Measurements from ENCODE around the gene PCNX4.

PCNX4 gene

DNA sequence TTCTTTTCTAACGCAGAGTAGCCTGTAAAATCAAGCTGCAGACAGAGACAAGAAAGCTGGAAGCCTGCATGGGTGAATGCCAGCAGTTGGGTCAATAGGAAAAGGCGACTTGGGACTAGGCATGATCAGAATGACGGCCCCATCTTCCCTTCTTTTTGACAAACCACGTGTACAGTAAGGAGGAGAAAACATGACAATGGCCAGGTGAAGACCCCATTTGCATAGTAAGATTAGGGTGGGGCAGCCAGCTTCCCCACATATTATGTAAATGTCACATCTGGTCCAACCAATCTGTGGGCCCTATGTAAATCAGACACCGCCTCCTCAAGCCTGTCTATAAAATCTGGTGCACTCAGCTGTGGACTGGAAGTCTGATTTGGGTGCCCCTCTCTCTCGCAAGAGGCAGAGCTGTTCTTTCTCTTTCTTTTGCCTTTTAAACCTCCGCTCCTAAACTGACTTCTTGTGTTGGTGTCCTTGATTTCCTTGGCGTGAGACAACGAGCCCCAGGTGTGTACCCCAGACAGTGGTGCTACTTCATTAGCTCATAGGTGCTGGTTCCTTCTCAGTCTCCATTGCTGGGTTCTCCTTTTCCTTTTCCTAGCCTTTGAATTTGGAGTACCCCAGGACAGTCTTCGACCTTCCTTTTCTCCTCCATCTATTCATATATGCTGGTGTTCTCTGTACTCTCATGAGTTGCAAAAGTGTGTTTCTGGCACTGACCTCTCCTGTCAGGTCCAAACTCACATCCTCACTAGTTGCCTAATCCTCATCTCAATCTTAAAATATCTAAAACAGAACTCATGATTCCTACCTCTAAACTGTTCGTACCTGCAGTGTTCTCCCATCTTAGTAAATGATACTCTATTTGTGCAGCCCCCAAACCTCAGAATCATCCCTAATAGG is 82.9 kb downstream of the PCNX4 start:
- DNase-seq (ENCODE audit: low read depth, low spot score), result no peak

DNA sequence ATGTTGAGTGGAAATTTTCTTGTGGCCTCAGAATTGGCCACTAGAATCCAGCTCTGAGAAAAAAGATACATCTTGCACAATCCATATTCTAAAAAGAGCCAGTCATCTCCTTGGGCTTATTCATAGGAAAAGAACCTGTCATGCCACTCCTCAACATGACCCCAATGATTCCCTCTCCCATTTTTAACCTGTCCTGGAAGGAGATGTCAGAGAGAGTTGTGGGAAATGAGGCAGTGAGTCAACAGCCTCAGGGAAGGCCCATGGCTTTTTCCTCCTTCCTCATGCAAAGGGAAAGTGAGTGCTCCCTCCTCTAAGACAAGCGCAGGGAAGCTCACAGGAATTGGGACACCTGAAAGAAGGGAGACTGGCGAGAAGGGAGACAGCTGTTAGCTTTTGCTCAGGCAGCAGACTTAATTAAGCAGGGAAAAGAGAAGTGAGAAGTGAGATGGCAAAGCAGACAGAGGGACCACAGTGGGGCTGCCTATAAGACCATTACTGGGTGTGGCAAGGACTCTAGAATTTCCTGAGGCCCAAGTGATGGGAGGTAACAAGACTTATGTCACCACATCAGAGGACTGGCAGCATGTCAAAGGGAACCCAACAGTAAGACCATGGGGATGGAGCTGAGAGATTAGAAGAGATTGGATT is 83.7 kb downstream of the PCNX4 start:
- no peak for DNase-seq (ENCODE audit: low read depth, low spot score)

DNA sequence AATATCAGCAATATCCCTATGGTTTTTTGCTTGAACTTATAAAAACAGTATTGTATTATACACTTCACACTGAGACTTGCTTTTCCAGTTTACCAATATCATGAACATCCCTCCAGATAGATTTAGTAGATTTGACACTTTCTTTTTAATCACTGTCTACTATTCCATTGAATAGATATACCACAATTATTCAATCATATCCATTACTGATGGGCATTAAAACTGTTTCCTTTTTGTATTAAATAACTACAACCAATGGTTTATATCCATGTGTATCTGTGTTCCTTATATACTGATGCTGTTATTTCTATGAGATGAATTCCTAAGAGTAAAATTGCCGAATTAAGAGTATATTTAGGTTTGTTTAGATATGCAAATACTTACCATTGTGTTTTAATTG is 86.4 kb downstream of the PCNX4 start:
- DNase-seq (ENCODE audit: low read depth, low spot score), result no peak

DNA sequence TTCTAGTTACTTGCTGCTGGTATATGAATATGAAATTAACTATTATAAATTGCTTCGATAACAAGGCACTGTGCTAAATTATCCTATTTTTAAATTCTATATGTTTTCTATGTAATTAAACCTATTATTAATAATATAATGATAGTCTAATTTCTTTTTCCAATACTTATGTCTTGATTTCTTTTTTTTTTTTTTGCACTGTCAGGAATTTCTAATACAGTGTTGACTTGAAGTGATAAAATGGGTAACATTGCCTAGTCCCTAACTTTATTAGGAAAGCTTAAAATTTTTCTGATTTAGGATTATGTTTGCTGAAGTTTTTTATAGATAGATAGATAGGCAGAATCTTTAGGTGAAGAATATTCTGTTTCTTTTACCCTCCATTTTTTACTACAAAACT is 87.1 kb downstream of the PCNX4 start:
- no peak for DNase-seq (ENCODE audit: low read depth, low spot score)

DNA sequence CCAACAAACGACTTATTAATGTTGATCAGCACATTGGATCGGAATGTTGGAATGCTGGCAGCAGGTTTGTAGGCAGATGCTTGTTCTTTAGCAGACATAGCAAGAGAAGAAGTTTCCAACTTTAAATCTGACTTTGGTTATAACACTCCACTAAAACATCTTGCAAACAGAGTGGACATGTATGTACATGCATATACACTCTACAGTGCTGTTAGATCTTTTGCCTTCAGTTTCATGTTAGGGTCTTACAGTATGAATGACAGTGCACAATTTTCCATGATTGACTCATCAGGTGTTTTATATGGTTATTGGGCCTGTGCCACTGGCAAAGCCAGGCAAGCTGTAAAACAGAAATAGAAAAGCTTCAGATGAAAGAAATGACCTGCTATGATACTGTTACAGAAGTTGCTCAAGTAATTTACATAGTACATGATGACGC is 87.7 kb downstream of the PCNX4 start:
- DNase-seq (ENCODE audit: low read depth, low spot score), result no peak

DNA sequence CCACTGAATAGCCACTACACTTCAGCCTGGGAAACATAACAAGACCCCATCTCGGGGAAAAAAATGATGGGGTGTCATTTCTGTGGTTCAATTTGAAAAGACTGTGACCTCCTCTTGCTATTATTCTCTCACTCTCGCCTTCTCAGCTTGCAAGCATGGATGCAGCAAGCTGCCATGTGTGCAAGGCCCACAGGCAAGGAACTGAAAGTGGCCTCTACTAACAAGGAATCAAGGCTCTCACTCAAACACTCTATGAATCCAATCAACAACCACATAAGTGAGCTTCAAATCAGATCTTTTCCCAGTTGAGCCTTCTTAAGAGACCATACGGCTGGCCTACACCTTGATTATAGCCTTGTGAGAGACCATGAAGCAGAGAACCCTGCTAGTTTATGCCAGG is 91.4 kb downstream of the PCNX4 start:
- no peak for DNase-seq (ENCODE audit: low read depth, low spot score)

DNA sequence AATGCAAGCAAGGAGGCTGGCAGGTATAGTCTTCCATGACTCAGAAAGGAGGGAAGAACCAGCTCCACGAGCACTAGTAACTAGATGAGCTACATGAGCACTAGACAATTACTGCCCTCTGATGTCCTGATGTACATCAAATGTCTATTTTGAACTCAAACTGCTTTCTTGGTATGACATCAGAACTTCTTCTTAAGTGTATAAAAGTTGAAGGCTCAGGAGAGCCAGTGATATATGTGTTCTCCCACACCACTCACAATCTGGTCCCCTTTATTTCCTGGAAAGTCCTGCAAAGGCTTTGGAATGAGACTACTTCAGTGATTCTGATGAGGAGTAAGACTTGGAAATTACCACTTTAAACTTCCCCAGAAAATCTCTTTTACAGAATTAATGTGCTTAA is 92.0 kb downstream of the PCNX4 start:
- DNase-seq (ENCODE audit: low read depth, low spot score), result no peak

DNA sequence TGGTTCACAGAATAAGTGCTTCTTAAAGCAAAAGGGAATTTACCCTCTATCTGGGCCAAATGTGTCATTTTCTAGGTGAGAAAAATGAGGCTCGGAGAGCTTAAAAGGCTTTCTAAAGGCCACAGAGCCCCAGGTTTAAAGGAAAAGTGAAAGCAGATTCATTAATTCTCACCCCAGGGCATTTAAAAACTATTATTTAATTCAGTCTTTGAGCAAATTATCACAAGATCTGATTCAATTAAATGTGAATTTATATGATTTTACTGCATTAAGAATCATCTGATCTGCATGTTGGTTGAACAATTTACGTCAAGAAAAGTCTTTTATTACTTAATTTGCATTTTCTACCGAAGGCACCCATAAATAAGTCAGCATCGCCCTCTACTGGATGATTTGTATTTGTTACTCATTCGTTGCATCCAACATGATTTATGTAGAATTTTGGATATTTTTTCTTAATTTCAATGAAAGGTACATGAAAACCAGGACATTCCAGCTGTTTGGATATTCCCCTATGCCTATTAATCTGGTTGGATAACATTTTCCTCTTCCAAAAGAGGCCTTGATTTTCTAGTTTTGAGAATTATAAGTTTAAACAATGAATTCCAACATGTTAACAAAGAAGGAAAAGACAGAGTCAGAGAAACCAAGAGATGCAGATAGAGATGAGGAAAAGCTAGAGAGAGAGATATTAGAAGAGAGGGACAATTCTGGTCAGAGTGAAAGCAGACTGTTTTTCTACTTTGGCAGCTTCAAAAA is 92.6 kb downstream of the PCNX4 start:
- DNase-seq (ENCODE audit: low read depth, low spot score), result no peak

DNA sequence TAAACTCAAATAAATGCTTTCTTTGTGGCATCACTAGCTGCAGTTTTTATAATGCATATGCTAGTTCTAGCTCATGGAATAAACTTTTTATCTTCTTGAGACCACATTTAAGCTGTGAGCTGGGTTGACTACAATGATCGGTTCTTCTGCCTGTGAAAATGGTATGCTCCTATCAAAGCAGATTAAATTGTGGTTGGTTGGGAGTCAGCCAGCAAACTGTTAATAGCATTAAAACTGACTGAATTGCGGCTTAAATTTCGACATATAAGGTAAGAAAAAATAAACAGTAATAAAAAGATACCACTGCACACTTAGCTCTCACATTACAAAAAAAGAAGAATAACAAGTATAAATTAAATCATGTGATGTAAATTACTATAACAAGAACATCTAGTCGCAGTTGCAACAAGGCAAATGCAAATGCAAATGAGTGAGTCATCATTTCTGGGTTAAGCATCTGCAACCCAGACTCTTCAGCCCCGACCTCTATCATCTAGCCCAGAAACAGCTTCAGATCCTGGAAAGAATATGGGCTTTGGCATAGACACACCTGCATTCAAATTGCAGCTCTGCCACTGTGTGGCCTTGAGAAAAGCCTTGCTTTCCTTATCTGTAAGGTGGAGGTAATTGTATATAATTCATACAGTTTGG is 93.3 kb downstream of the PCNX4 start:
- DNase-seq (ENCODE audit: low read depth, low spot score), result no peak

DNA sequence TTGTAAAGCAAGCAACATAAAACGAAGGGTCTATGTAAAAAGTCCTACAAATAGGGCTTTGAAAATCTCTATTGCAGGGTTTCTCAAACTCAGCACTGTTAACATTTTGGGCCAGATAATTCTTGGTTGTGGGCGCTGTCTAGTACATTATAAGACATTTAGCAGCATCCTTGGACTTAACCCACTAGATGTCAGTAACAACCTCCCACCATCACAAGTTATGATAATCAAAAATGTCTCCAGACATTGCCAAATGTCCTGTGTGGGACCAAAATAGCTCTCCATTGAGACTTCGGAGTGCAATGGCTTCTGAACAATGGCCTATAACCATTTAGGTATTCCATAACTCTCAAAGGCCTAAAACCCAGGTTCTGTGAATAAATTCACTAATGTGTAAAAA is 96.4 kb downstream of the PCNX4 start:
- DNase-seq (ENCODE audit: low read depth, low spot score), result no peak

DNA sequence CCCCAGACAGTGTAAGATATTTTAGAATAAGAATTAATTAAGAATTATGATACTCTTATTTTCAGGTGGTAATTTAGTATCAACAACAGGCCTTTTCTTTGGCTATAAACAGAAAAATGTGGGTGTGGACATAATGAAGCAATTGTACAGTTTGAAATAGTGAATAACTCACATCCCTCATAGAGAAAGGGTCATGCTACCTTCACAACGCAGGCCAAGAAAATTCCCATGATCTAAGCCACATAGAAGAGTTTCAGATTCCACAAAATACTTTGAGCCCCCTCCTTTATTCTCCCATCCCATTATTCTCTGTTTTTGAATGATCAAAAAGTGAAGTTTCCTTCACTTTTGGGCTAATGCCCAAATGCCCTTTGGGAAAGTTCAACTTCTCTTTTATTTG is 97.0 kb downstream of the PCNX4 start:
- DNase-seq (ENCODE audit: low read depth, low spot score), result no peak

DNA sequence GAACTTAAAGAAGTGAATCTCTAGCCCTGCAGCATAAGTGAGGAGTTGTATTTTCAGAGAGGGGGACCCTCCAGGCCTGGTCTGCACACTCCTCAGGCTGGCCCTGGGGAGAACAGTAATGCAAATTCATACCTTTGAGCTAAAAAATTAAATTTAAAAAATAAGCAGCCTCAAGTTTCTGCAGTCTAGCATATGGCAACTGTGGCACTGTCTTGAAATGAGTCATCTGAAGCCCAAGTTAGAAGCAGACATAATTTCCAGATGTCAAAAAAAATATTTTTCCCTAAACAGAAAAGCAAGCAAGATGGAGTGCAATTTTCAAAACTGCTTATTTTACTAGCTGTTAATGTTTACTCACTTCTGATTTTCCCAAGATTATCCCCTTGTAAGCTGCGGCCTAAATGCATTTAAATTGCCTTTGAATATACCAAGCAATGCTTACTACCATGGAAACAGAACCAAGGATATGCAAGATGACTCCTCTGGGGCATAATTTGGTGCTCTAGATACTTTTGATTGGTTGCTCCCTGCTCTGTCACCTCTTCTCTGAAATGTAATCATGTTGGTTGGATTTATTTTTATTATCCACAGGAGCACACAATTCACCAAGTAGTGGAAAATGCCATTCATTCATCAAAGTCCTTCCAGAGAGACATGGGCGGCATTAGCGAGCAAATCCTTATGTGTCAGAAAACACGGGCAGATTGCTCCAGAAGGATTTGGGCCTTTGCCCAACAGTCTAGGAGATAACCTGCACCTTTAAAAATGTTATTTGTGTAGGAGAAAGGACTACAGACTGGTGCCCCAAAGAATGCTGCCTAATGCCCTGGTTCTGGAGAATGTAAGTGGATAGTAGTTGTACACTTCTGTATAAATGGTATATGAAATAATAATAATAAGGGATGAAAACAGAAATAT is 98.5 kb downstream of the PCNX4 start:
- no peak for DNase-seq (ENCODE audit: low read depth, low spot score)

DNA sequence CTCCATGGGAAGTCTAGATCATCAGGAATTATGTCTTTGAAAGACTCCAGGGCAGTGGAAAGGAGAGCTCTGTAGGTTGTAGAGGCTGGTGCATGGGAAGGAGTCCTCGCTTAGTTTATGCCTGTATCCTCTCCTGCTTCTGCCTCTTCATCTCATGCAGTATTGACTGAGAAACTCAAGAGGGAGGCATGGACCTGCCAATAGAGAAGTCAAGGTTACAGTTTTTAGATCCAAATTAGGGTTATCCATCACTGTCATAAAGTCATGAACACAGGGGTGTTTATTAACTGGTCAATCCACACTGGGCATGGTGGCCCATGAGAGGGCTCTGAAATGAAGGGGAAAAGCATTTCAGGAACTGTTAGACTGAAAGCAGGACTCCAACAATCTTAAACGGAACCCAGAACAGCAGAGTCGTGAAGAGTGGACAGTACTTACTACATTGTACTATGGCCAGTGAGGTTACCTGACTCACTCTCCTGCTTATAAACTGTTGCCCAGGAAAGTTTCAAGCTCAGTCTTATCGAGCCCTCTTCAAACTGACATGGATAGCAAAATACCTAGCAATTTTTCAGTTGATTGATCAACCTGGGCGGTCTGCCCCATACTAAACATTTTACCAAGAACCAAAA is 103.6 kb downstream of the PCNX4 start:
- DNase-seq (ENCODE audit: low read depth, low spot score), result no peak

DNA sequence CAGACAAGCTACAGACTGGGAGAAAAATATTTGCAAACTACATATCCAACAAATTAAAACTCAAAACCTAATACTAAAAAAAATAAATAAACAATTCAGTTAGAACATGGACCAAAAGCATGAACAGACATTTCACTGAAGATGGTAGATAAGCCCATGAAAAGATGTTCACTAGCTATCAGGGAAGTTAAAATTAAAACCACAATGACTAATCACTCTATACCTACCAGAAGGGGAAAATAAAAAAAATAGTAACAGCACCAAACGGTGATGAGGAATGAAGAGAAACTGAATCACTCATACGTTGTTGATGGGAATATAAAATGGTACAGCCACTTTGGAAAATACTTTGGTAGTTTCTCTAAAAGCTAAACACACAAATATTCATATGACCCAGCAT is 104.6 kb downstream of the PCNX4 start:
- no peak for DNase-seq (ENCODE audit: low read depth, low spot score)

DNA sequence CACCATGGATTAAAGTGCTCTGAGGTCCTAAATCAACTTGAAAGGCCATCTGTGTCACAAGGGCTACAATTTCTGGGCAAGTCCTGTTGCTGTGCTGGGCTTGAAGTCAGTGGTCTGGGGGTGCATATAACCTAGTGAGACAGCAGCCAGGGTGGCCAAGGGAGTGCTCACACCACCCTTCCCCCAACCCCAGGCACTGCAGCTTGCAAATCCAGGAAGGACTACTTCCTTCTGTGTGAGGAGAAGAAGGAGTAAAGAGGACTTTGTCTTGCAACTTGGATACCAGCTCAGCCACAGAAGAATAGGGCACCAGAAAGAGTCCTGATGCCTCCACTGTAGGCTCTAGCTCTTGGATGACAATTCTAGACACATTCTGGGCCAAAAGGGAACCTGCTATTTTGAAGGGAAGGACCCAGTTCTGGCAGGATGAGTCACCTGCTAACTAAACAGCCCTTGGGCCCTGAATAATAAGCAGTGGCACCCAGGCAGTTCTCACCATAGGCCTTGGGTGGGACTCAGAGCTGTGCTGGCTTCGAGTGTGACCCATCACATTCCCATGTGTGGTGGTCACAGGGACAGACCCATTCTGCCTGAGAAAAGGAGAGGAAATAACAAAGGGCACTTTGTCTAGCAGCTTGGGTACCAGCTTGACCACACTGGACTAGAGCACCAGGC is 106.0 kb downstream of the PCNX4 start:
- DNase-seq (ENCODE audit: low read depth, low spot score), result no peak

DNA sequence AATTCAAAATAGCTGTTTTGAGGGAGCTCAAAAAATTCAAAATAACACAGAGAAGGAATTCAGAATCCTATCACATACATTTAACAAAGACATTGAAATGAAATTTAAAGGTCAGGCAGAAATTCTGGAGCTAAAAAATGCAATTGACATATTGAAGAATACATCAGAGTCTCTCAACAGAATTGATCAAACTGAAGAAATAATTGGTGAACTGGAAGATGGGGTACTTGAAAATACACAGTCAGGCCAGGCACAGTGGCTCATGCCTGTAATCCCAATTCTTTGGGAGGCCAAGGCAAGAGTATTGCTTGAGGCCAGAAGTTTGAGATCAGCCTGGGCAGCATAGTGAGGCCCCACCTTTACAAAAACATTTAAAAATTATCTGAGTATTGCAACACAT is 107.6 kb downstream of the PCNX4 start:
- no peak for DNase-seq (ENCODE audit: low read depth, low spot score)

DNA sequence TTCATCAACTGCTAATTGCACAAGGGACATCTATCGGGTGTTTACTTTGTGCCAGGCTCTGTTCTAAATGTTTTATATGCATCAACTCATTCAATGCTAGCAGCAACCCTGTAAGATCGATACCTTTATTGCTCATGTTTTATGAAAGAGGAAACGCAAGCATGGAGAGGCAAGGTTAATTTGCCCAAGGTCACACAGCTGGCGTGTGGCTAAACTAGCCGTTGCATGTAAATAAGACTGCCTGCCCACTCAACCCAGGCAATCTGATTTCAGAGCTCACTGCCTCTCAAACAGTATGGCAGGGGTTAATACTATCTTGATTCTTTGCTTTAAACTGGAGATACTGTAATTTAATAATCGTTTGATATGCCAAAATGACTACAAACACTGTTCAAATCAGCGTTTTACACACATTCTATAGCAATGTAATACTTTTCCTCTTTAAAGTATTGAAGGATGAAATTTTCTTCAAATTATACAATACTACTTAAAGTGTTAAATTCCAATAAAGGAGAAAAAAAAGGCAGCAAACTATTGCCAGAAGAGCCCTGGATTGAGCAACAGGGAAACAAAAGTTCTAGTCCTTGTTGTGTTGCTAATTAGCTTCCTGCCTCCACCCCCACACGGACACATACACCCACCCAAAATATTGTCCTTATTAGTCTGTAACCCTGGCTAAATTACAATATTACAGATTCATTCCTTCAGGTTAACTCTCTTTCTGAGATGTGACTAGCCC is 112.5 kb downstream of the PCNX4 start:
- no peak for DNase-seq (ENCODE audit: low read depth, low spot score)

DNA sequence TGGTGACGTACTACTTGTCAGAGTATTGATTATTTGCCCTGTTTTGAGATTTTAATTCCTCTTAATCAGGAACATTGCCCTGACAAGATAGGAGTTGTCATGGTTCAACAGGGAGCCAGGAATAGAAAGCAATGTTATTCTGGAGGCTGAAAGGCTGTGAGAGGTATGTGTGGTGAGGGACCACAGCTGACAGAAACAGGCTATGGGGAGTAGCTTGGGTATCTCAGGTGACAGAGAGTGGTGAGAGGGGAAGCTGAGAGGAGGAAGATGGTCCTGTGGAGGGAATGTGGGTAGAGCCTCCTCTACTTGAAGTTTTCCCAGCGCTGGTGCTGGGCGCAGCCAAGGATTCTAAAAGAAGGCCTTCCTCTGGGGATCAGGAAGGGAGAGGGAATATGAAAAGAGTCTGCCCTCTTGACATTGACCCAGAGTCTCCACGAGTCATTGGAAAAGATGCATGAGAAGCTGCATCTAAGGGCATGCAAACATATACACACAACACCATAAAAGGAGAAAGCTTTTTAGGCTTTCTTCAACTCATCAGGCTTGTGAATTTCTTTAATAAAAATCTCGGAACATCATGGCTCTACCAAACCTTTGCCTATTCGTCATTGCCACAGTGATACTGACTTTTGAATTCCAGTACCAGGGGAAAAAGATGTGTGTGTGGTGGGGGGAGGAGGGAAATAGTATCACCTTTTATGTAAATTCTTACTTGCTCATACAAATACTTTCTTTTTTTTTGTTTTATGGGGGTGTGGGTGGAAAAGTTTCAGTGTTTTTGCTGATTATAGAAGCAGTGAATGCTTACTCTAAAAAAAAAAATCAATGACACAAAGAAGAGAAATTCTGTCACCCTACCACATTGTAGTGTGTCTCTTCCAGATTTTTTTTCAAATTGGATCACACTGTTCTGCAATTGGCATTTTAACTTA is 113.4 kb downstream of the PCNX4 start:
- DNase-seq (ENCODE audit: low read depth, low spot score), result peak; percentile 25

Measured in iPS DF 19.7 (cell line).